Measurements from ENCODE around the gene SRP14.
"Not testable (repeated sequence)": the region's sequence is repeated elsewhere in the genome, so short reads cannot be mapped to it uniquely, and the experiment has no call there.

The SRP14 gene

GRCh38 chr15:39999538-40000200, 39.3 kb downstream of the SRP14 start:
- Histone ChIP-seq H3K27ac (no peak overlapping the region), H3K9me3 (ENCODE audit: severe bottlenecking) (no peaks in the 10 kb centered on the region), H3K27me3 (ENCODE audit: insufficient read depth, low read depth, severe bottlenecking) (no peaks in the 10 kb centered on the region), H3K4me3 (ENCODE audit: low read depth, low read length) (no peak overlapping the region), H3K36me3 (no peaks in the 10 kb centered on the region; the same call in 1 of the 2 replicates)
- DNase-seq, result no peak
- no peak for TF ChIP-seq CTCF (IDR thresholded peaks at IDR 0.05; ENCODE audit: low read depth, low read length)

GRCh38 chr15:39998511-39999077, 40.4 kb downstream of the SRP14 start:
- H3K27ac ChIP-seq, result no peak overlapping the region
- TF ChIP-seq CTCF (IDR thresholded peaks at IDR 0.05; ENCODE audit: low read depth, low read length), result no peak
- no peak for DNase-seq
- H3K36me3 ChIP-seq, result no peaks in the 10 kb centered on the region; the same call in 1 of the 2 replicates
- H3K4me3 ChIP-seq (ENCODE audit: low read depth, low read length), result no peak overlapping the region
- no peaks in the 10 kb centered on the region for H3K27me3 ChIP-seq (ENCODE audit: insufficient read depth, low read depth, severe bottlenecking)
- H3K9me3 ChIP-seq (ENCODE audit: severe bottlenecking), result no peaks in the 10 kb centered on the region

GRCh38 chr15:39997639-39998038, 41.3 kb downstream of the SRP14 start:
- Histone ChIP-seq H3K36me3 (peaks cover 6% of the 10 kb centered on the region; the same call in 1 of the 2 replicates), H3K9me3 (ENCODE audit: severe bottlenecking) (no peaks in the 10 kb centered on the region), H3K4me3 (ENCODE audit: low read depth, low read length) (no peak overlapping the region), H3K27me3 (ENCODE audit: insufficient read depth, low read depth, severe bottlenecking) (no peaks in the 10 kb centered on the region), H3K27ac (no peak overlapping the region)
- no peak for TF ChIP-seq CTCF (IDR thresholded peaks at IDR 0.05; ENCODE audit: low read depth, low read length)
- no peak for DNase-seq

GRCh38 chr15:39997031-39997430, 42.0 kb downstream of the SRP14 start:
- H3K36me3 ChIP-seq, result peaks cover 7% of the 10 kb centered on the region; the same call in 1 of the 2 replicates
- no peak for DNase-seq
- H3K27ac ChIP-seq, result no peak overlapping the region

GRCh38 chr15:39996228-39996627, 42.8 kb downstream of the SRP14 start:
- H3K36me3 ChIP-seq; H3K9me3 ChIP-seq (ENCODE audit: severe bottlenecking); H3K27ac ChIP-seq; H3K27me3 ChIP-seq (ENCODE audit: insufficient read depth, low read depth, severe bottlenecking); DNase-seq; H3K4me3 ChIP-seq (ENCODE audit: low read depth, low read length): not testable (repeated sequence)

More at GRCh38 chr15:39997031-39997430, 42.0 kb downstream of the SRP14 start:
- Histone ChIP-seq H3K4me3 (ENCODE audit: low read depth, low read length) (no peak overlapping the region), H3K9me3 (ENCODE audit: severe bottlenecking) (no peaks in the 10 kb centered on the region), H3K27me3 (ENCODE audit: insufficient read depth, low read depth, severe bottlenecking) (no peaks in the 10 kb centered on the region)
- no peak for TF ChIP-seq CTCF (IDR thresholded peaks at IDR 0.05; ENCODE audit: low read depth, low read length)

GRCh38 chr15:39992953-39993352, 46.0 kb downstream of the SRP14 start:
- not testable (repeated sequence) for H3K27ac ChIP-seq; DNase-seq; H3K36me3 ChIP-seq; H3K27me3 ChIP-seq (ENCODE audit: insufficient read depth, low read depth, severe bottlenecking); H3K9me3 ChIP-seq (ENCODE audit: severe bottlenecking); H3K4me3 ChIP-seq (ENCODE audit: low read depth, low read length)

GRCh38 chr15:39990706-39991105, 48.3 kb downstream of the SRP14 start:
- peaks cover 9% of the 10 kb centered on the region for H3K36me3 ChIP-seq
- TF ChIP-seq CTCF (IDR thresholded peaks at IDR 0.05; ENCODE audit: low read depth, low read length), result no peak

More at GRCh38 chr15:39990706-39991105, 48.3 kb downstream of the SRP14 start:
- DNase-seq, result no peak
- no peak overlapping the region for H3K4me3 ChIP-seq (ENCODE audit: low read depth, low read length)
- H3K27ac ChIP-seq, result no peak overlapping the region
- H3K27me3 ChIP-seq (ENCODE audit: insufficient read depth, low read depth, severe bottlenecking), result no peaks in the 10 kb centered on the region
- no peaks in the 10 kb centered on the region for H3K9me3 ChIP-seq (ENCODE audit: severe bottlenecking)
